GM23248 (cell line): Measurements from ENCODE around the gene LDB2.

Source experiments
- EZH2 ChIP-seq: fragments of 200-600 bp; sonication (generic); IDR thresholded peaks from 2 replicates; pipeline ENCODE4 v1.6.1; 2018; ENCODE audit warnings: antibody characterized with exemption, mild to moderate bottlenecking; ENCODE audit not compliant: insufficient read depth, poor library complexity, severe bottlenecking
- EZH2phosphoT487 ChIP-seq: fragments of 200-600 bp; sonication (generic); IDR thresholded peaks from 2 replicates; pipeline ENCODE4 v1.6.1; 2018; ENCODE audit warnings: antibody characterized with exemption, moderate library complexity, mild to moderate bottlenecking, low read depth; ENCODE audit not compliant: insufficient read depth

- no peak for TF ChIP-seq EZH2phosphoT487
- TF ChIP-seq EZH2, result no peak
Measured at GRCh38 chr4:16733509-16733908, 164.9 kb downstream of the LDB2 start.
